ENCODE data around the gene PHF5A.

- TF ChIP-seq CTCF (IDR thresholded peaks at IDR 0.05) (no peak), POLR2A (IDR thresholded peaks at IDR 0.05) (no peak)
These were observed 49.8 kb downstream of the PHF5A start for GRCh38 chr22:41418717-41419116.
